ENCODE results near the gene CYB561D1.

The CYB561D1 gene

DNA sequence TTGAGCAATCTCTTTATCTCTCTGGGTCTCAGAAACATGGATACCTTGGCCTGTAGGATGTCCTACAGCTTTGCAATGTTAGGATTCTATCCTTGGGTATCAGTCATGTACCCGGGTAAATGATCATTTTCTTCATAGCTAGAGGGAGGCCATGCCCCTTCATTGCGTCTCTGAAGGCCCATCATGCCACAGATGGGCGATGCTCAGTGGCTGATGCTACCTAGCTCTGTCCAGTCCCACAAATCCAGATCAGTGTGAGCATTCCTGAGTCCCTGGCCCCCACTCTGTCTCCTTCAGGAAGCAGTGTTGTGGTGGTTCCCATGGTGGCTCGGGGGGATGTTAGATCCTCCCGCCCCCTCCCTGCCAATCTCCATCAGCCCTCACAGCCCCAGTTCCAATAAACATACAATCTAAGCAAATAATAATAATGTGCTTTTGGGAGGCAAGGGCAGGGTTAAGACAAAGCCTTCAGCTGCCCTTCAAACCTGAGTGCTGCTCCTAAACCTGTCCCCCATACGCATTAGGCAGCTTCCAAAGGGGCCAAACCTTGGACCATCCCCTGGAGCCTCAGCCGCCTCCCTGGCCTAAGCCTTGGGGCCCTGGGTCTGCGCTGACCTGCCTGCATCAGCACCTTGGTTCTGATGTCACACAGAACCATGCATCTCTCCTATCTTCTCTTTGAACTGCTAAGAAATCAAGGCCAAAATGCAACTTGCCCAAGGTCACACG lies 45.1 kb downstream of the CYB561D1 start:
- no peak for TF ChIP-seq EZH2 (IDR thresholded peaks at IDR 0.05; ENCODE audit: borderline replicate concordance, low read depth, low read length, severe bottlenecking)
- TF ChIP-seq, protein P1, sequence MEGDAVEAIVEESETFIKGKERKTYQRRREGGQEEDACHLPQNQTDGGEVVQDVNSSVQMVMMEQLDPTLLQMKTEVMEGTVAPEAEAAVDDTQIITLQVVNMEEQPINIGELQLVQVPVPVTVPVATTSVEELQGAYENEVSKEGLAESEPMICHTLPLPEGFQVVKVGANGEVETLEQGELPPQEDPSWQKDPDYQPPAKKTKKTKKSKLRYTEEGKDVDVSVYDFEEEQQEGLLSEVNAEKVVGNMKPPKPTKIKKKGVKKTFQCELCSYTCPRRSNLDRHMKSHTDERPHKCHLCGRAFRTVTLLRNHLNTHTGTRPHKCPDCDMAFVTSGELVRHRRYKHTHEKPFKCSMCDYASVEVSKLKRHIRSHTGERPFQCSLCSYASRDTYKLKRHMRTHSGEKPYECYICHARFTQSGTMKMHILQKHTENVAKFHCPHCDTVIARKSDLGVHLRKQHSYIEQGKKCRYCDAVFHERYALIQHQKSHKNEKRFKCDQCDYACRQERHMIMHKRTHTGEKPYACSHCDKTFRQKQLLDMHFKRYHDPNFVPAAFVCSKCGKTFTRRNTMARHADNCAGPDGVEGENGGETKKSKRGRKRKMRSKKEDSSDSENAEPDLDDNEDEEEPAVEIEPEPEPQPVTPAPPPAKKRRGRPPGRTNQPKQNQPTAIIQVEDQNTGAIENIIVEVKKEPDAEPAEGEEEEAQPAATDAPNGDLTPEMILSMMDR (IDR thresholded peaks at IDR 0.05; ENCODE audit: borderline replicate concordance, extremely low read depth, low read length, poor library complexity, severe bottlenecking): no peak
- peaks cover 2% of the 10 kb centered on the region for H3K27me3 ChIP-seq (ENCODE audit: insufficient read depth, low read length, poor library complexity)
- no peak overlapping the region for H3K9ac ChIP-seq (ENCODE audit: low read depth, low read length)
- no peak overlapping the region for H3K4me3 ChIP-seq (ENCODE audit: low read depth in 1 of 2, low read length in 2 of 2)
- no peak overlapping the region for H3K27ac ChIP-seq (ENCODE audit: low read length)
- H3K36me3 ChIP-seq (ENCODE audit: insufficient read depth, low read length): no peaks in the 10 kb centered on the region
- H2AFZ ChIP-seq (ENCODE audit: low read depth, low read length): no peak overlapping the region
- H3K9me3 ChIP-seq (ENCODE audit: insufficient read depth, low read length, severe bottlenecking): no peaks in the 10 kb centered on the region
- no peak overlapping the region for H3K4me2 ChIP-seq (ENCODE audit: insufficient read depth, low read length)
- H3K4me1 ChIP-seq (ENCODE audit: insufficient read depth, low read length): no peaks in the 10 kb centered on the region
- no peaks in the 10 kb centered on the region for H4K20me1 ChIP-seq (ENCODE audit: insufficient read depth, low read length)
- no peak for ATAC-seq (ENCODE audit: insufficient read depth, low read depth)
- H3K79me2 ChIP-seq (ENCODE audit: insufficient read depth, low read length): no peaks in the 10 kb centered on the region
- no peak for DNase-seq

- DNase-seq: no peak
- H3K27ac ChIP-seq (ENCODE audit: low read length): no peak within 1 kb of the TSS
- H3K4me3 ChIP-seq (ENCODE audit: low read depth in 1 of 2, low read length in 2 of 2): no peak within 1 kb of the TSS
- no peaks in the 10 kb centered on the region for H3K9me3 ChIP-seq (ENCODE audit: insufficient read depth, low read length, severe bottlenecking)
- ATAC-seq (ENCODE audit: insufficient read depth, low read depth): no peak
- no peak for TF ChIP-seq EZH2 (IDR thresholded peaks at IDR 0.05; ENCODE audit: borderline replicate concordance, low read depth, low read length, severe bottlenecking)
- TF ChIP-seq, protein P1 (IDR thresholded peaks at IDR 0.05; ENCODE audit: borderline replicate concordance, extremely low read depth, low read length, poor library complexity, severe bottlenecking): no peak
- H3K4me1 ChIP-seq (ENCODE audit: insufficient read depth, low read length): no peaks in the 10 kb centered on the region
- H3K27me3 ChIP-seq (ENCODE audit: insufficient read depth, low read length, poor library complexity): peaks cover 2% of the 10 kb centered on the region
- H4K20me1 ChIP-seq (ENCODE audit: insufficient read depth, low read length): no peaks in the 10 kb centered on the region
- no peak within 1 kb of the TSS for H3K4me2 ChIP-seq (ENCODE audit: insufficient read depth, low read length)
- no peak within 1 kb of the TSS for H3K9ac ChIP-seq (ENCODE audit: low read depth, low read length)
- no peak within 1 kb of the TSS for H2AFZ ChIP-seq (ENCODE audit: low read depth, low read length)
- H3K79me2 ChIP-seq (ENCODE audit: insufficient read depth, low read length): no peaks in the 10 kb centered on the region
- no peaks in the 10 kb centered on the region for H3K36me3 ChIP-seq (ENCODE audit: insufficient read depth, low read length)
These were observed 45.8 kb downstream of the CYB561D1 start, which contains the start of gene GPR61 for GRCh38 chr1:109539676-109540075. Gene GPR61, plus strand, starts transcription at chr1:109539872. Its CDS starts 3,151 bp downstream, at chr1:109543023.

DNA sequence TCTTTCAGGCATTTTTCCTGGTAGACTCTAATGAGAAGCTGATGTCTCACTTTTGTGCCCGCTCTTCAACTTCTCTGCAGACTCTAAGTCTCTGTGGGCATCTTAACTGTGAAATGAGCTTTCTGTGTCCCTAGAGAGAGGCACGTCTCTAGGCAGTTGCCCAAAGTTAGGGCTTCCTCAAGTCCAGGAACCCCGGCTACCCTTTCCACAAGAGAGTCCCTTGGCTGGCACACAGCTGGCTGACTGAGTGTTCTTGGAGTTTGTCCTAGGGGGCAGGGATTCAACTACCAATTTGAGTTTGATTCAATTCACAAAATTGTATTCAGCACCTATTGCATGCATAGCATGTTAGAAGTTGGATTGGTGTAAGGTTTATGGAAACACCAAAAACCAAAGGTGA lies 47.2 kb downstream of the CYB561D1 start:
- H3K9ac ChIP-seq (ENCODE audit: low read depth, low read length): no peak overlapping the region
- H3K79me2 ChIP-seq (ENCODE audit: insufficient read depth, low read length): no peaks in the 10 kb centered on the region
- H3K4me3 ChIP-seq (ENCODE audit: low read depth in 1 of 2, low read length in 2 of 2): no peak overlapping the region
- no peak overlapping the region for H3K4me2 ChIP-seq (ENCODE audit: insufficient read depth, low read length)
- no peaks in the 10 kb centered on the region for H3K36me3 ChIP-seq (ENCODE audit: insufficient read depth, low read length)
- H3K4me1 ChIP-seq (ENCODE audit: insufficient read depth, low read length): peaks cover 9% of the 10 kb centered on the region
- ATAC-seq (ENCODE audit: insufficient read depth, low read depth): no peak
- no peak overlapping the region for H3K27ac ChIP-seq (ENCODE audit: low read length)
- no peaks in the 10 kb centered on the region for H4K20me1 ChIP-seq (ENCODE audit: insufficient read depth, low read length)
- DNase-seq: no peak
- no peak overlapping the region for H2AFZ ChIP-seq (ENCODE audit: low read depth, low read length)
- H3K27me3 ChIP-seq (ENCODE audit: insufficient read depth, low read length, poor library complexity): peaks cover 2% of the 10 kb centered on the region
- no peaks in the 10 kb centered on the region for H3K9me3 ChIP-seq (ENCODE audit: insufficient read depth, low read length, severe bottlenecking)
- TF ChIP-seq, protein P1 (IDR thresholded peaks at IDR 0.05; ENCODE audit: borderline replicate concordance, extremely low read depth, low read length, poor library complexity, severe bottlenecking): no peak
- TF ChIP-seq EZH2 (IDR thresholded peaks at IDR 0.05; ENCODE audit: borderline replicate concordance, low read depth, low read length, severe bottlenecking): no peak
